Measurements from ENCODE around the gene MFF. TPM values are rescaled to one million over a fixed set of nuclear protein-coding genes. Genes with fewer than 3 reads are reported as not detected.

The MFF gene
- total RNA-seq, 1 experiment from 2014 or later: 68.2 TPM

DNA sequence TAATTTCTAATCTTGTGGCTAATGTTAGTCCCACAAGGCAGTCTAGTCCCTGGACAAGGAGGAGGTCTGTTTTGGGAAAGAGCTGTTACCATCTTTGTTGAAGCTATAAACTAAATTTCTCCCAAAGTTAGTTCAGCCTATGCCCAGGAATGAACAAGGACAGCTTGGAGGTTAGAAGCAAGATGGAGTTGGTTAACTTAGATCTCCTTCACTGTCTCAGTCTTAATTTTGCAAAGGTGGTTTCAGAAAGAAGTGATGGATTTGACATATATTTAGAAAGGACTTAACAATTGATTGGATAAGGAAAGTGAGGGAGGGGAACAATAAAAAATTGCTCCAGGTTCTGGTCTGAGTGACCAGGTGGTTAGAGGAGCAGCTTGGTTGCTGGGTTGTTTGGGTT, 77.3 kb downstream of the MFF start:
- BruUV-seq (replicated peaks): no TSS peak
- no peak for DNase-seq (ENCODE audit: low read depth, low spot score)
- POLR2A ChIA-PET: interaction anchor here (1.5 kb wide), 1 partner anchor 13 kb away, joined by 3 read pairs; no protein-coding TSS in a partner anchor
- Histone ChIP-seq H4K20me1 (ENCODE audit: insufficient read depth) (no peaks in the 10 kb centered on the region), H3K36me3 (ENCODE audit: control insufficient read depth in 1 of 2, insufficient read depth in 2 of 2, low read length in 2 of 2) (no peaks in the 10 kb centered on the region), H3K9me2 (ENCODE audit: insufficient read depth) (no peaks in the 10 kb centered on the region), H2AFZ (ENCODE audit: low read depth, low read length, poor library complexity, severe bottlenecking) (peak overlapping the region; percentile 67), H3K9me3 (ENCODE audit: control insufficient read depth in 1 of 2, insufficient read depth in 1 of 2, low read depth in 1 of 2, low read length in 2 of 2) (no peaks in the 10 kb centered on the region), H3K79me2 (ENCODE audit: insufficient read depth, low read length) (no peaks in the 10 kb centered on the region), H3K4me1 (ENCODE audit: control insufficient read depth in 1 of 2, insufficient read depth in 2 of 2, low read length in 2 of 2) (peaks cover 6 to 24% of the 10 kb centered on the region in 2 experiments), H3K4me3 (replicated peaks in 1 of 2; ENCODE audit: low read depth in 1 of 2, low read length in 2 of 2) (no peak overlapping the region), H3K27ac (ENCODE audit: low read depth, low read length) (no peak overlapping the region), H3K9ac (ENCODE audit: low read length) (no peak overlapping the region), H3K4me2 (ENCODE audit: low read length) (no peak overlapping the region), H3K27me3 (ENCODE audit: insufficient read depth, low read length) (no peaks in the 10 kb centered on the region)
- RAD21 ChIA-PET (ENCODE audit: low non-redundant PET in 1 of 2, low total read pairs in 2 of 2, uncharacterized antibody in 2 of 2, unreplicated experiment in 2 of 2): no interaction called here
- no peak for ATAC-seq
- CTCF ChIA-PET: no interaction called here
- intact Hi-C loops (cut with micrococcal nuclease): loop anchor here (10.0 kb wide), 1 partner anchor 278 kb away; no protein-coding TSS in a partner anchor
- TF ChIP-seq, protein P1, sequence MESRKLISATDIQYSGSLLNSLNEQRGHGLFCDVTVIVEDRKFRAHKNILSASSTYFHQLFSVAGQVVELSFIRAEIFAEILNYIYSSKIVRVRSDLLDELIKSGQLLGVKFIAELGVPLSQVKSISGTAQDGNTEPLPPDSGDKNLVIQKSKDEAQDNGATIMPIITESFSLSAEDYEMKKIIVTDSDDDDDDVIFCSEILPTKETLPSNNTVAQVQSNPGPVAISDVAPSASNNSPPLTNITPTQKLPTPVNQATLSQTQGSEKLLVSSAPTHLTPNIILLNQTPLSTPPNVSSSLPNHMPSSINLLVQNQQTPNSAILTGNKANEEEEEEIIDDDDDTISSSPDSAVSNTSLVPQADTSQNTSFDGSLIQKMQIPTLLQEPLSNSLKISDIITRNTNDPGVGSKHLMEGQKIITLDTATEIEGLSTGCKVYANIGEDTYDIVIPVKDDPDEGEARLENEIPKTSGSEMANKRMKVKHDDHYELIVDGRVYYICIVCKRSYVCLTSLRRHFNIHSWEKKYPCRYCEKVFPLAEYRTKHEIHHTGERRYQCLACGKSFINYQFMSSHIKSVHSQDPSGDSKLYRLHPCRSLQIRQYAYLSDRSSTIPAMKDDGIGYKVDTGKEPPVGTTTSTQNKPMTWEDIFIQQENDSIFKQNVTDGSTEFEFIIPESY (IDR thresholded peaks at IDR 0.05; ENCODE audit: extremely low read depth, insufficient replicate concordance, low read length): no peak
- TF ChIP-seq CEBPB (IDR thresholded peaks at IDR 0.05; ENCODE audit: low read depth): no peak
- TF ChIP-seq SRF (IDR thresholded peaks at IDR 0.05; ENCODE audit: low read depth): no peak
- no peak for TF ChIP-seq FOSL1 (IDR thresholded peaks at IDR 0.05; ENCODE audit: low read depth)
- no peak for TF ChIP-seq EZH2 (IDR thresholded peaks at IDR 0.05)
- no peak for TF ChIP-seq CBX3 (IDR thresholded peaks at IDR 0.05; ENCODE audit: low read depth)
- no peak for TF ChIP-seq POLR2A (IDR thresholded peaks at IDR 0.05; ENCODE audit: borderline replicate concordance, extremely low read depth, insufficient read depth, insufficient read length)
- TF ChIP-seq, protein P2, sequence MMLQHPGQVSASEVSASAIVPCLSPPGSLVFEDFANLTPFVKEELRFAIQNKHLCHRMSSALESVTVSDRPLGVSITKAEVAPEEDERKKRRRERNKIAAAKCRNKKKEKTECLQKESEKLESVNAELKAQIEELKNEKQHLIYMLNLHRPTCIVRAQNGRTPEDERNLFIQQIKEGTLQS (IDR thresholded peaks at IDR 0.05): no peak
- TF ChIP-seq ELF1 (IDR thresholded peaks at IDR 0.05; ENCODE audit: borderline replicate concordance, low read depth): no peak
- TF ChIP-seq EGR1 (IDR thresholded peaks at IDR 0.05; ENCODE audit: low read depth): no peak
- TF ChIP-seq YY1 (IDR thresholded peaks at IDR 0.05; ENCODE audit: extremely low read depth, insufficient replicate concordance, low read depth, low read length): no peak
- TF ChIP-seq TCF7L2 (IDR thresholded peaks at IDR 0.05; ENCODE audit: borderline replicate concordance, extremely low read depth, insufficient read depth, insufficient read length): no peak
- TF ChIP-seq, protein P3, sequence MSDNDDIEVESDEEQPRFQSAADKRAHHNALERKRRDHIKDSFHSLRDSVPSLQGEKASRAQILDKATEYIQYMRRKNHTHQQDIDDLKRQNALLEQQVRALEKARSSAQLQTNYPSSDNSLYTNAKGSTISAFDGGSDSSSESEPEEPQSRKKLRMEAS (IDR thresholded peaks at IDR 0.05): no peak
- no peak for TF ChIP-seq SIN3A (IDR thresholded peaks at IDR 0.05; ENCODE audit: low read depth)
- TF ChIP-seq EZH2phosphoT487 (IDR thresholded peaks at IDR 0.05; ENCODE audit: borderline replicate concordance): no peak
- TF ChIP-seq ZNF274 (IDR thresholded peaks at IDR 0.05; ENCODE audit: low read depth, low read length): no peak
- TF ChIP-seq ZFX (IDR thresholded peaks at IDR 0.05): no peak
- TF ChIP-seq JUND (IDR thresholded peaks at IDR 0.05): no peak

Measured in HCT116 (cell line).